Bone marrow (tissue), 2 donors: ENCODE data around the gene CIAO1.
"Not testable (repeated sequence)": the region's sequence is repeated elsewhere in the genome, so short reads cannot be mapped to it uniquely, and the experiment has no call there.

Experiments used
- DNase-seq, 2 donors: peaks; one replicate each; lab custom pipeline; 2025; lab: John Stamatoyannopoulos, UW

The CIAO1 gene

DNA sequence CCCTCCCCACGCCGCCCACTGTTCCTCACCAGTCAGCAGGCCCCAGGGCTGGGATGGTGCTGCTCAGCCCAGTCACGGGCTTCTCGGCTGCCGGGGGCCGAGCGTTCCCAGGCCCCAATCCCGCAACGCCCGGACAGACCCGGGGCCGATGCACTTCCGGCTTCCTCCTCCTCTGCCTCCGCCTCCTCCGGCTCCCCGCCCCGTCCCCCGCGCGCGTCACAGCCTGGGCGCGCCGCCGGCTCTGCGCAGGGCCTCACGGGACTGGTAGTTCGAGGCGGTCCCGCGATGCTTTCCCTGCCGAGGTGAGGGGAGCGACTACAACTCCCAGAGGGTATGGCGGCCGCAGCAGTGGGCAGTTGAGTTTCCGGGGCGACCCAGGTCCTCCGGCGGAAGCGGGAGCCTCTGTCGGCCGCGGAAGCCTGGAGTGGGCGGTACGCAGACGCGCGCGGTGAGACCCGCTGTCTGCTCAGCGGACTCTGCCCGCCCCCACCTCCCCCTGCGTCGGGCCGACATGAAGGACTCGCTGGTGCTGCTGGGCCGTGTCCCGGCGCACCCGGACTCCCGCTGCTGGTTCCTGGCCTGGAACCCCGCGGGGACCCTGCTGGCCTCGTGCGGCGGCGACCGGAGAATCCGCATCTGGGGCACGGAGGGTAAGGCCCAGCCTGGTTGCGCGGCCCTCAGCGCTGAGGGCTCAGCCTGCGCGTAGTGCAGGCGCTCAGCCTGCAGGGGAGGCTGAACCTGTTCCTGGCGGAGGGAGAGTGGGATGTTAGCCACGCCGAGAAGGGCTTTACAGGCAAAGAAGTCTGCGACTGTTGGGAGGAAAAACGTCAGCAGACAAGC, at the start of gene CIAO1, which contains the start of gene TMEM127:
TSS of gene CIAO1 (plus strand) at position 386 of the 840 bp plus-strand sequence. CDS start at position 512, 126 bp downstream.
TSS of gene TMEM127 (minus strand) at position 158 of the 840 bp plus-strand sequence. CDS start 616 bp downstream, outside the sequence.
- DNase-seq, result peak; percentile 89 to 93

DNA sequence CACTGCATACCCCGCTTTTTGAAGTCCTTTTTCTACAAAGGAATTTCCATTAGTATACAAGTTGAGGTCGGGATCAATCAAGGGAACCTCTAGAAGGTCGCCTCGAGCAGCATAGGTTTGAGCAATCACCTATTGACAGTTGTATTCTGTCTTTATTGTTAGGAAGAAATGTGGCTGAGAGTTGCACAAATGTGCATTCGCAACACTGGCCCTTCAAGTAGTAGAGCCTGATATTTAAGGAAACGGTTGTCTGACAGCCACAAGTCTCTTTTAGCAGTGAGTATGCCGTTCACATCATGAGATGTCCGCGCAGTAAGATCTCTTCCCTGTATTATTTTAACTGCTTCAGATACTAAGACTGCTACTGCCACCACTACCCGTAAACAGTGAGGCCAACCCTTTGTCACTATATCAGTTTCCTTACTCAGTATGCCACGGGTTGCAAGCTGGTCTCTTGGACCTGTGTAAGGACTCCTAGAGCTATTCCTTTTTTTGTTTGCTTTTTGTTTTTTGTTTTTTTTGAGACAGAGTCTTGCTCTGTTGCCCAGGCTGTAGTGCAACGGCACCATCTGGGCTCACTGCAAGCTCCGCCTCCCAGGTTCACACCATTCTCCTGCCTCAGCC, 47.4 kb upstream of the CIAO1 start:
- DNase-seq, result no peak

DNA sequence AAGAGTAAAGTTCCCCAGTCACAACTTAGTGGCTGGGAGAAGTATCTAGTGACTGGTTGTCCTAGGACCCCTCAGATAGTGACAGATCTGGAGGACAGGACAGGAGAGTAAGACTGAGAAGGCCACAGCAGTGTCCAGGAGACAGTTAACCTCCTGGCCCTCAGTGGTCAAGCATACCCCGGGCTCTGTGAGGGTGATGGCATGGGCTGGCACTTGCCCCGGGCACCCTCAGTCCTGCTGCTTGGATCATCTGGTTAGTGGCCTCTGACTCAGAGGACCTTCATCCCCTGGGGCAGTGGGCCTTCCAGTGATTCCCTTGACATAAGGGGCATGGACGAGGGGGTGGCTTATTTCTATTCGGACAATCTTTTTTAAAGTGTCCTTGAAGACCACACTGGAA, 46.1 kb upstream of the CIAO1 start:
- DNase-seq, result not testable (repeated sequence)

DNA sequence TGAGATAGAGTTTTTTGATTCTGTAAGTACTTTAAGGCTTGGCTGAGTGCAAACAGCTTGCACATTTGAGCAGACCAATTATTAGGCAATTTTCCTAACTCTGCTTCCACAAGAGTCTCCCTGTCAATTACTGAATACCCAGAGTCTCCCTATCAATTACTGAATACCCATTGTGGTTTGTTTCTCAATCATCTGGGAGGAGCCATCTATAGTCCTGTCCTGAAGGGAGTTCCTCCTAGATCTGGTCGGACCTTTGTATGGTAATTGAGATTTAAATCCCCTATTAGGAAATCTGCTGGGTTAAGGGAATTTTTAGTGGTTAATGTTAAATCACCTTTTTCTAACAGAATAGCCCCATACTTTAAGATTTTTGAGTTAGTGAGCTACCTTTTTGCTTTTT, 44.9 kb upstream of the CIAO1 start:
- DNase-seq, result not testable (repeated sequence)

DNA sequence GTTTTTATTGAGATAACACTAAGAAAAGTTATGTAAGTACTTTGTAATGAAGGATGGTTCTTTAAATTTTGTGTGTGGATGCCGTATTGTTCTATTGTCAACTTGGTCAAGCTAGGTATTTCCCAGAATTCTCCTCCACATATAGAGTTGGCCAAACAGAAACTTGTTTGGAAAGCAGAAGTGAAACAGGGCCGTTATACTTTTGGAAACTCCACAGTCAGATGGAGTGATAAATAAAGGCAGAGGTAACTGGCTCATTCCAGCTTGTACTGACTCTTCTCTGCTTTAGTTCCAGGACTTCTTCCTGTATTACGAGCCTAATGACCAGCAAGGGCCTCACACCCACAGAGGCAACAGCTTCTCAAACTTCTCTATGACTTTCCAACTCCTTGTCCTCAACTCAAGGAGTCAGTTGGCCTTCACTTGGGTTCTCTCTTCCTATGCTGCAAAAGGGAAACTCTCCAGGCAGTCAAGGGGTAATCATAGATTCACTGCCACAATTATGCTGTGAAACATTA, 41.0 kb upstream of the CIAO1 start:
- DNase-seq, result peak; percentile 9 to 56

DNA sequence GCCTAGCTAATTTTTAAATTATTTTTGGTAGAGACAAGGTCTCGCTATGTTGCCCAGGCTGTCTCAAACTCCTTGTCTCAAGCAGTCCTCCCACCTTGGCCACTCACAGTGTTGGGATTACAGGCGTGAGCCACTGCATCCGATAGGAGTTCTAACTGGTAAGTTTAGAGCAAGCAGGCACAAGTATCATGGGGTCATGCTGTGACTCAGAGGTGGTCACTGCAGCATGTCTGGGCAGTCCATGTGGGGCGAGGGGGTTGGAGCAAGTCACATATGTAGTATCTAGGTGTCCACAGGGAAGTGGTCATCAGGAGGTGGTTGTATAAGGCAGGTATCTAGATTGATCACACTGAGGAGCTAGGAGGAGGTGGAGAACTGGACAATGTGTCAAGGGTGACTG, 34.7 kb upstream of the CIAO1 start:
- DNase-seq, result no peak

DNA sequence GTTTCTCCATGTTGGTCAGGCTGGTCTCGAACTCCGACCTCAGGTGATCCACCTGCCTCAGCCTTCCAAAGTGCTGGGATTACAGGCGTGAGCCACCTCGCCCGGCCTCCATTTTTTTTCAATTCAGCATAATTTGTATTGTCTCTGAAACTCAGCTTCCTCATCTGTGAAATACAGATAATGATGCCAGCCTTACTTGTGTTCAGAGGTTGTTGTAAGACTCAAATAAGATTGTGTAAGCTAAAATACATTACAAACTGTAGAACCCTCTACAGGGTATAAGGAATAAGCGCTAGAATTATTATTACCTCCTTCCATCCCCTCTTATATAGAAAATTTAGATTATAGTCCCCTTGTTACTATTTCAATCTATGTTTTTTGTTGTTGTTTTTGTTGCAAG, 32.6 kb upstream of the CIAO1 start:
- no peak for DNase-seq

DNA sequence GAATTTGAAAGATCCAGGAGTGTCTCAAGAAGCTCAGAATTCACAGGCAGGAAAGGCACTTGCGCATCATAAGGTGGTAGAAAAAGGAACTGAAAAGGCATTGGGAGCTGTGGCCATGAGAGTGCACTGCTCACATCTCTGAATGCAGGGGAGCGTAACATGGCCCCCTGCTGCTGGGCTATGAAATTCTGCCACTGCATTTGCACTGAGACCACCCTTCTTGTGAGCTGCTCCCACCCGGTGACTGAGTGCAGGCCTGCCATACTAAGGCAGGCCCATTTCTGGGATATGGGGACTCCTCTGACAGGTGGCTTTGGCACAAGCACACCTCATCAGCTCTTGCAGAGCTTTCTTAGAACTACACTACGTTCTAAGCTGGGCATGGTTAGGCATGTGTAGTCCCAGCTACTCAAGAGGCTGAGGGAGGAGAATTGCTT, 32.1 kb upstream of the CIAO1 start:
- DNase-seq, result peak in 1 of 2 donors; percentile 7

DNA sequence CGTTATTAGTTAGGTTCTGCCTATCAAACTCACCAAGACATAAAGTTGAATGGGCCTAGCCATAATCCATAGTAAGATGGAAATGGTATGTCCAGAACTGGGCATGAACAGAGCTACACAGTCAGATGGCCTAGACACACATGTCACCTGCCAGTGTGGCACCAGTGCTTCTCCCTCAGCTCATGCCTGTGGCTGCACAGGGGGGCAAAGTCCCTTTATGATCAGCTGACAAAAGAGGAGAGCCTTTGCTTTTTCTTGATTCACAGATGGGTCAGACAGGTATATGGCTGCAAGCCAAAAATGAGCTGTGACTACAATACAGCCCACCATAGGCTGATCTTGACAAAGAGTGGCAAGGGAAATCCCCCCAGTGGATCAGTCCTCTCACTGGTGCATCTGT, 29.1 kb upstream of the CIAO1 start:
- DNase-seq, result no peak

DNA sequence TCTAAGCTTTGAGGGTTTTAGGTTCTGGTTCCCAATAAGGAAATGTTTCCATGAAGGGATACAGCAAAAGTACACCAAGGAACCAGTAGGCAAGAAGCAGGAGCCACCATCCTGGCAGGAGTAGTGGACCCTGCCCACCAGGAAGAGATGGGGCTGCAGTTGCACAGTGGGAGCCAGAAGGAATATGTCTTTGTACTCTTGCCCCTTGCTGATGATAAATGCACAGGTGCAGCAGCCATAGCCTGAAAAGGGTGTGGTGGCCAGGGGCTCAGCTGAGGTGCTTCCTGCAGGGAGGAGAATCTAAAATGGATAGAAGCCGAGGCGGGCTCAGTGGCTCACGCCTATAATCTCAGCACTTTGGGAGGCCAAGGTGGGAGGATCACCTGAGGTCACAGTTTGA, 27.8 kb upstream of the CIAO1 start:
- DNase-seq, result no peak

DNA sequence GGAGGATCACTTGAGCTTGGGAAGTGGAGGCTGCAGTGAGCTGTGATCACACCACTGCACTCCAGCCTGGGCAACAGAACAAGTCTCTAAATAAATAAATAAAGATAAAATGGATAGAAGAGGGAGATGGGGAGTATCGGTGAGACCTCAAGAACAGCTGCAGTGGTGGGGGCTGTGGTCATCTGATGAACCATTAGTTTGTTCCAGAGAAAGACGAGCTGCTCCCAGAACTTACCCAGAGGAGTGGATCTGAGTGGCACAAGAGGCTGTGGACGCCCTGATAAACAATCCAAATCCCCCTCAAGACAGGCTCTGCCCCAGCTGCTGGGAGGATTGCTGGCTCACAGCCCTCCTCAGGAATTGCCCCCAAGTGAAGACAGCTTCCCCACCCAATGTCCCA, 26.9 kb upstream of the CIAO1 start:
- no peak for DNase-seq

DNA sequence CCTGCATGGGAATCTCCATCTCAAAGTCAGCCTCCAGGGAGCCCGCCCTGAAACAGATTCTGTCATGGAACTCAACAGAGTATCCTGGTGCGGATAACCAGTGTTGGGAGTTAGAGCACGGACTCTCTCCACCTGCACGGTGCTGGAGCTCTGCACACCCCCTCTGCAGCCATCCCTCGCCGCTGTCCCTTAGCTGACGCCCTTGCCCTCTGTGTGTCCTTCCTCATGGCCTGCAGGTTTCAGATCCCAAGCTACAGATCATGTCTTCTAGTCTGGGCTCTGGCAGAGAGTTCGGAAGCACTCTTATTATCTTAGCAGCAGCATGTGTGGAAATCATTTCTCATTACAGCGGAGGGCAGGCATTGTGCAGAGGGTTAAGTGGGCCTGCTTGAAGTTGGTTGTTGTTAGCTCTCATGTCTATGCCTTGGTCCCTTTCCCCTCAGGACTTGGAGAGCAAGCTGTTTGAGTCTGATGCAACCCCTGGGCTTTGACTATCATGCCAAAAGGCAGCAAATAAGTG, 26.2 kb upstream of the CIAO1 start:
- DNase-seq, result no peak

DNA sequence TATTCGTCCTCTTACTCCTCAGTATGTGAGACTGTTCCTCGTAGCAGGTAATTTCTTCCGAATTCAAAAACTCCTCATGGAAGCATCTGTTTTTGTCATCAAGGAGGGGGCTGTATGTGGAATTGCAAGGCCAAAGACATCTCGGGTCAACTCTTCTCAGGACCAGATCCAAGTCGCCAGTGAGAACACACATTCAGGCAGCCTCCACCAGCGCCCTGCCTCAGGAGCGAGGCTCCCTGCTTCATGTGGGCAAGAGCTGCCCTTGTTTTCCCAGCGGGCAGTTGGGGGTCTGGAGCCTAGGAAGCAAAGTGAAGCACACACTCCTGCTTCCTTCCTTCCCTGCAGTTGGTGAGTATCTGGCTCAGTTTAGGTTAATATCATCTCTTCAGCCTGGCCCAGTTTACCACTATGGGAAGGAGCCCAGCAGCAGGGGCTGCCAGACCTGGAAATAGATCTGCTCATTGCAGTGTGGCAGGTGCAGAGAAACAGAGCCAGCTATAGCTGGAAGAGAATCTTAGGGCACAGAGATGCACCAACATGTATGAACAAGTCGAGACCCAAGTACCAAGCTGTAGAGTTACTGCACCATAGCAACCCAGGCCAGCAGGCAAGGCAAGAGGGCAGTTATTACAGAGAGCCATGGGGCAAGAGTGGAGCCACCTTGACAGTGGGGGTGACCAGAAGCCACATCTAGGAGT, 25.5 kb upstream of the CIAO1 start:
- DNase-seq, result no peak

DNA sequence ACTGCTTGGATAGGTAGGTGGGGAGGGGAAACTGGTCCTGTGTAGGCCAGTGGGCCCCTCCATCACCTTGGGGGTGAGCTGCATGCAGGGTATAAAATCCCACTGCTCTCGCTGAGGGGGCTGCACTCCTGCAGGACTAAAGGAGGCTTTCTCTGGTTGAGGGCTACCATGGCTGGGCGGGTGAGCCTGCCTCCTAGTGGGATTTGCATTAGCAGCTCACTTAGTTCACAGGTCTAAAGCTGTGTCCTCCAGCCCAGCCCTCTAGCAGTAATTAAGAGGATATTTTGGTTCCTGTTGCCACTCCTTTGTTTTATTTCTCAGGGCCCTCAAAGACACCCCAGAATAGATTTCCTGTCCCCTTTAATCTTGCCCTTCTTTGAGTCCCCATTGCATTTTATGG, 24.8 kb upstream of the CIAO1 start:
- no peak for DNase-seq

DNA sequence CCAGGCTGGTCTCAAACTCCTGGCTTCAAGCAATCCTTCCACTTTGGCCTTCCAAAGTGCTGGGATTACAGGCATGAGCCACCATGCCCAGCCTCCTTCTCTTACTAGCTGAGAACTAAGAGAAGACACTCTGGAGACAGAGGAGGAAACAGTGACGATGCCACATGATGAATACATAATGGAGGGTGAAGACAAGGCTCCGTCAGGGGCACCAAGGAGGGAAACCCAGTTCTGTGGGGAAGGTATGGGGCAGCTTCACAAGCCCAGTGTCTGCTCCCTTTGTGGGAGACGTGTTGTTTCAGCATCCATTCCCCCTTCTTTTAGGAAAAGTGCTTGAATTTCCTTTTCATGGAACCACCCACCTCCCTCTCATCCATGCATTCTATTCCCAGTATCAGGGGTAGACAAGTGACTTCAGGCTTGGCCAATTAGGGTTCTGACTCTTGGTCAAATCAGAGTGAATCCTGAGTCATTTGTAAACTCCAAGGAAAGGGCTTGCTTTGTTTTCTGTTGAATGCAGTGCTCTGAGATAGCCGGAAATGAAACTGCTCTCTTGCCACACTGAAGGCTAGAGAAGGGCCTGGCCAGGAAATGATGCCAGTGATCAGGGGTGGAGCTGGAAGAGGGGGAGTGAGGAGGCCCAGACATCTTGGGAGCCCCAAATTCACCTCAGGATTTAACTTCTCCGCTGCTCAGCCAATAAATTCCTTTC, 24.0 kb upstream of the CIAO1 start:
- peak; percentile 54 to 72 for DNase-seq

DNA sequence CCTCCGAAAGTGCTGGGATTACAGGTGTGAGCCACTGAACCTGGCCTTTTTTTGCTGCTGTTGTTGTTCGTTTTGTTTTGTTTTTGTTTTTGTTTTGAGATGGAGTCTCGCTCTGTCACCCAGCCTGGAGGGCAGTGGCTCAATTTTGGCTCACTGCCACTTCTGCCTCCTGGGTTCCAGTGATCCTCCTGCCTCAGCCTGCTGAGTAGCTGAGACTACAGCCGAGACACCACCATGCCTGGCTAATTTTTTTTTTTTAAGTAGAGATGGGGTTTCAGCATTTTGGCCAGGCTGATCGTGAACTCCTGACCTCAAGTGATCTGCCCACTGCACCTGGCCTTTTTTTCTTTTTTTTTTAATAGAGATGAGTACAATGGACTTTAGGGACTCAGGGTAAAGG, 22.2 kb upstream of the CIAO1 start:
- no peak for DNase-seq

DNA sequence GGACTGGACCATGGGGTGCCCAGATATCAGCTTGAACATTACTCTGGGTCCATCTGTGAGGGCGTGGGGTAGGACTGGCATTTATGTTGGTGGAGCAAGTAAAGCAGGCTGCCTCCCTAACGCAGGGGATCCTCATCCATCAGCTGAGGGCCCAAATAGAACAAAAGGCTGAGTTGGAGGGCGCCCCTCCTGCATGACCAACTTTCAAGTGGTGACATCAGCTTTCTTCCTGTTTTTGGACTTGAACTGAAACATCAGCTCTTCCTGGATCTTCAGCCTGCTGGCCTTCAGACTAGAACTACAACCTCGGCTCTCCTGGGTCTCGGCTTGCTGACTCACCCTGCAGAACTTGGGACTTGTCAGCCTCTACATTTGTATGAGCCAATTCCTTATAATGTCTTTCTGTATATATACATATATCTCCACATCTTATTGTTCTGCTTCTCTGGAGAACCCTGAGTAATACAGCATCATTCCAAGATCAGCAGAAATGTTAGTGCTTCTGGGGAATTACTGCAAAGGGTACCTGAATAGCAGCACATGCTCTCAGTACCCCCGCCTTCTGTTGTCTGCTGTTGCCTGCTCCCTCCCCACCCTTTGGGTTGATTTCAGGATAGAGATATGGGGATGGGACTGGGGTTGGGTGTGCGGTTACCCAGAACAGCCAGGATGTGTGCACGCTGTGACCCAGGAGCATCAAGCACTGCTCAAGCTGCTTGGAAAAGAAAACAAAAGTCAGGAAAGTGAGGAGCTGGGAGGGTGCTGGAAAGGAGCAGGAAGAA, 20.2 kb upstream of the CIAO1 start:
- DNase-seq, result peak; percentile 39 to 78

DNA sequence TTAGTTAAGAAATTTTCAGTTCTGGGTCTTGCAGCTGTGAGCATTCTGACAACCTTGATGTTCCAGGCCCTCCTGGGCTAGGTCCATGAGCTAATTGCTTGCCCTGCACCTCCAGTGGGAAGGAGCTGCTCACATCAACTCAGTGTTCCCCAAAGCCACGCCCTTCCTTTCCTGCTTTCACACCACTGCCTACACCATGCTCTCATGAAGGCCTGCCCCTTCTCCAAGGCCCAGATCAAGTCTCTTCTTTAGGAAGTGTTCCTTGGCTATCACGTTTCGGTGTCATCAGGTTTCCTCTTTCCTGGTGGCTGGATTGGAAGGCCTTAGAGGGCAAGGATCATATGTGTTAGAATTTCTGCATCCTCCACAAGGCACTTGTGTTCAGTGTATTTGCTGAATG, 19.0 kb upstream of the CIAO1 start:
- no peak for DNase-seq

DNA sequence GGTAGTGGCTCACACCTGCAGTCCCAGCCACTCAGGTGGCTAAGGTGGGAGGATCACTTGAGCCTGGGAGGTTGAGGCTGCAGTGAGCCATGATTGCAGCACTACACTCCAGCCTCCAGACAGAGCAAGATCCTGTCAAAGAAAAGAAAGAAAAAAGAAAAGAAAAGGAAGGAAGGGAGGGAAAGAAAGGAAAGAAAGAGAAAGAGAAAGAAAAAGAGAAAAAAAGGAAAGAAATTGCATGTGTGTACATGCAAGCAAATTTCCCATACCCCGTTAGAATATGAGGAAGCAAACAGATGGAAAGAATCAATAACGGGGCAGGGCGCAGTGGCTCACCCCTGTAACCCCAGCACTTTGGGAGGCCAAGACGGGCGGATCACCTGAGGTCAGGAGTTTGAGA, 18.1 kb upstream of the CIAO1 start:
- DNase-seq, result no peak

DNA sequence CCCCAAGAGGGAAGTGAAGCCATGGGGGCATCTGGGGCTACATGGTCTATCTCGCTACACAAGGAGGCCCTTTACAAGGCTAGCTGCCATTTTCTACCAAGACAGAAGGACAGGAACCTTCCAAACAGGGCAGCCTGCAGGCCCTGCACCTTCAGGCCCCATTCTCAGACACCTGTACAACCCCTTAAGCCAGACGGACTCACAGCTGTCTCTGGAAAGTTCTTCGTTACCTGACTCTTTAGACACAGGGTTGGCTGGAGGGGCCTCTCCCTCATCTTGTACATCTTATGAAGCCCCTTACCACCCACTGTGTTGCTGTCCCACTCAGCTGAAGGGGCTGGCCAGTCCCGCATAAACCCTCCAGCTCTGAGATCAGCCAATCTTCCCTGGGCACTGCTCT, 17.4 kb upstream of the CIAO1 start:
- DNase-seq, result no peak

DNA sequence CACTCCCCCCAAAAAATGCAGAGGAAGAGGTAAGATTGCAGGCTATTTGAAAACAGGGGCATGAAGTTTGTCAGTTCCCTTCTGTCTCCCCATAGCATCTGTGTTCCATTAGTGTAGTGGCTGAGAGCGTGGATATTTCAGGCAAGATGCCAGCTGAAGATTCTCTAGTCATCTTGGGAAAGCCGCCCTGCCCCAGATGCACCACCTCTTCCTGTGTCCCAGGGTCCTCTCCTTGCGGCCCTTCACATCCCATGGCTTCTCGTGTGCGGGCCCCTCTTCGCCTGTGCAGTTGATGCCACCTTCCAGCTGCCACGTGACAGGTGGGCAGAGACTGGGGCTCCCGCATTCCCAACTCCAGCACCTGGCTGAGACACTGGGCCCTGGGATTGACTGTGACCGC, 16.4 kb upstream of the CIAO1 start:
- no peak for DNase-seq
